Vagina (tissue), 2 donors: Measurements from ENCODE around the gene ETFDH. TPM values are rescaled to one million over a fixed set of nuclear protein-coding genes. Genes with fewer than 3 reads are reported as not detected.

Experiments
- DNase-seq, 2 donors: peaks; one replicate each; pipeline ENCODE4 v3.0.0-alpha.2; 2017; ENCODE audit errors: extremely low spot score in 2 of 2
- H3K27ac ChIP-seq: fragments of 200-600 bp; sonication (generic); one replicate; pipeline ENCODE4 v1.5.1; 2019
- H3K27me3 ChIP-seq: fragments of 200-600 bp; sonication (generic); one replicate; pipeline ENCODE4 v1.5.1; 2019
- H3K36me3 ChIP-seq, 2 donors: fragments of 200-600 bp; sonication (generic); one replicate each; pipeline ENCODE4 v1.5.1; 2017 to 2019
- H3K4me1 ChIP-seq: fragments of 200-600 bp; sonication (generic); one replicate; pipeline ENCODE4 v1.5.1; 2019
- H3K4me3 ChIP-seq, 2 donors: fragments of 200-600 bp; sonication (generic); 1 replicate in 1 of 2; 2 replicates in 1 of 2; pipeline ENCODE4 v1.5.1; 2016 to 2019
- H3K9me3 ChIP-seq: fragments of 200-600 bp; sonication (generic); one replicate; pipeline ENCODE4 v1.5.1; 2019
- CTCF ChIP-seq, 3 experiments: fragments of 450-650 bp in 2 of 3; fragments of 200-600 bp in 1 of 3; sonication (generic) in 1 of 3; IDR thresholded peaks; one replicate each; pipeline ENCODE4 v1.5.1; 2017 to 2019; ENCODE audit warnings: antibody characterized with exemption in 3 of 3, mild to moderate bottlenecking in 2 of 3, moderate library complexity in 2 of 3
- POLR2A ChIP-seq, 2 donors: fragments of 450-650 bp; IDR thresholded peaks; one replicate each; pipeline ENCODE4 v1.6.1; 2017; ENCODE audit warnings: antibody characterized with exemption in 2 of 2, mild to moderate bottlenecking in 2 of 2, moderate library complexity in 2 of 2
- POLR2AphosphoS5 ChIP-seq, 2 donors: sonication (generic); formaldehyde crosslinking; IDR thresholded peaks; one replicate each; pipeline ENCODE4 v1.9.0; 2017; ENCODE audit warnings: antibody characterized with exemption in 2 of 2, mild to moderate bottlenecking in 2 of 2, low read depth in 1 of 2; ENCODE audit not compliant: insufficient read depth in 1 of 2
- intact Hi-C: fragments of 100-400 bp; cut with DNase I; formaldehyde crosslinking; loops from one replicate; pipeline ENCODE4 v1.15.1; 2023
- total RNA-seq: library from RNA; depleted of rRNA; stranded (reverse); fragments of >200 nt; gene quantifications from one replicate; pipeline ENCODE4 v1.2.3, GENCODE V29; 2016

Gene ETFDH
- total RNA-seq, 1 donor from 2014 or later, result 20.4 TPM

- Histone ChIP-seq H3K9me3 (no peaks in the 10 kb centered on the region), H3K27me3 (no peaks in the 10 kb centered on the region), H3K4me3 (peak overlapping the region; percentile 77 to 92), H3K27ac (peak overlapping the region; percentile 96), H3K4me1 (peaks cover 12% of the 10 kb centered on the region), H3K36me3 (peaks cover 0 to 31% of the 10 kb centered on the region in 2 donors)
- intact Hi-C loops, result loop anchor here (10.0 kb wide), 1 partner anchor 452 kb away; no protein-coding TSS in a partner anchor
- TF ChIP-seq POLR2AphosphoS5 (IDR thresholded peaks at IDR 0.05; ENCODE audit: insufficient read depth in 1 of 2, low read depth in 1 of 2), result no peak
- TF ChIP-seq CTCF (IDR thresholded peaks at IDR 0.05), result no peak
- no peak for TF ChIP-seq POLR2A (IDR thresholded peaks at IDR 0.05)
- no peak for DNase-seq
Observed at GRCh38 chr4:158722291-158722916, 50.3 kb downstream of the ETFDH start.

- peak; percentile 86 to 93 for TF ChIP-seq POLR2AphosphoS5 (IDR thresholded peaks at IDR 0.05; ENCODE audit: insufficient read depth in 1 of 2, low read depth in 1 of 2)
- no peak for TF ChIP-seq CTCF (IDR thresholded peaks at IDR 0.05)
- TF ChIP-seq POLR2A (IDR thresholded peaks at IDR 0.05), result peak in 1 of 2 donors; percentile 68
- H3K27me3 ChIP-seq, result no peaks in the 10 kb centered on the region
- H3K4me3 ChIP-seq, result peak within 1 kb of the TSS; percentile 77 to 92
- no peak for DNase-seq
- H3K9me3 ChIP-seq, result no peaks in the 10 kb centered on the region
- peaks cover 0 to 23% of the 10 kb centered on the region in 2 donors for H3K36me3 ChIP-seq
- H3K27ac ChIP-seq, result peak within 1 kb of the TSS; percentile 96
- peaks cover 12% of the 10 kb centered on the region for H3K4me1 ChIP-seq
- intact Hi-C loops, result loop anchor here (10.0 kb wide), 1 partner anchor 452 kb away; no protein-coding TSS in a partner anchor
Observed at GRCh38 chr4:158722917-158723793, 51.1 kb downstream of the ETFDH start, which contains the start of gene PPID. PPID (minus strand) TSS chr4:158723396; CDS start chr4:158723288, 108 bp downstream.

GRCh38 chr4:158724637-158725036 is 52.5 kb downstream of the ETFDH start:
- peaks cover 12% of the 10 kb centered on the region for H3K4me1 ChIP-seq
- intact Hi-C loops, result loop anchor here (10.0 kb wide), 1 partner anchor 450 kb away; no protein-coding TSS in a partner anchor
- DNase-seq, result no peak
- no peaks in the 10 kb centered on the region for H3K9me3 ChIP-seq
- H3K4me3 ChIP-seq, result no peak overlapping the region
- H3K36me3 ChIP-seq, result peaks cover 0 to 13% of the 10 kb centered on the region in 2 donors
- no peaks in the 10 kb centered on the region for H3K27me3 ChIP-seq
- TF ChIP-seq POLR2AphosphoS5 (IDR thresholded peaks at IDR 0.05; ENCODE audit: insufficient read depth in 1 of 2, low read depth in 1 of 2) (no peak), POLR2A (IDR thresholded peaks at IDR 0.05) (no peak), CTCF (IDR thresholded peaks at IDR 0.05) (no peak)
- no peak overlapping the region for H3K27ac ChIP-seq

DNA sequence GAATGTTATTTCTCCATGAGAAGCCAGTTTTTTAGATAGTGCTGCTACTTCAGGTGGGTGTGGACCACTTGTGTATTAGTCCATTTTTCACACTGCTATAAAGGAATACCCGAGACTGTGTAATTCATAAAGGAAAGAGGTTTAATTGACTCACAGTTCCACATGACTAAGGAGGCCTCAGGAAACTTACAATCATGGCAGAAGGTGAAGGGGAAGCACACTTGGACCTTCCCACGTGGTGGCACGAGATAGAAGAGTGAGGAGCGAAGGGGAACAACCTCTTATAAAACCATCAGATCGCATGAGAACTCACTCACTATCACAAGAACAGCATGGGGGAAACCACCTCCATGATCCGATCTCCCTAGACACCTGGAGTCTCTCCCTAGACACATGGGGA is 54.5 kb downstream of the ETFDH start:
- H3K4me3 ChIP-seq, result no peak overlapping the region
- H3K27ac ChIP-seq, result no peak overlapping the region
- H3K27me3 ChIP-seq, result no peaks in the 10 kb centered on the region
- H3K4me1 ChIP-seq, result peaks cover 9% of the 10 kb centered on the region
- H3K9me3 ChIP-seq, result no peaks in the 10 kb centered on the region
- no peak for DNase-seq
- TF ChIP-seq POLR2AphosphoS5 (IDR thresholded peaks at IDR 0.05; ENCODE audit: insufficient read depth in 1 of 2, low read depth in 1 of 2), result no peak
- TF ChIP-seq CTCF (IDR thresholded peaks at IDR 0.05), result no peak
- no peak for TF ChIP-seq POLR2A (IDR thresholded peaks at IDR 0.05)
- intact Hi-C loops, result loop anchor here (10.0 kb wide), 1 partner anchor 448 kb away; no protein-coding TSS in a partner anchor
- H3K36me3 ChIP-seq, result no peaks in the 10 kb centered on the region
